Esophagus squamous epithelium (tissue), 5 donors: ENCODE measurements around the gene LRRC8E. TPM values are rescaled to one million over a fixed set of nuclear protein-coding genes. Genes with fewer than 3 reads are reported as not detected.

Experiments
- DNase-seq: peaks from one replicate; lab custom pipeline; 2025; lab: John Stamatoyannopoulos, UW
- H3K27ac ChIP-seq, 4 donors: fragments of 200-600 bp; sonication (generic); one replicate each; pipeline ENCODE4 v1.5.1; 2016 to 2019; ENCODE audit warnings: mild to moderate bottlenecking in 1 of 4
- H3K27me3 ChIP-seq, 4 donors: fragments of 200-600 bp; sonication (generic); 1 replicate in 3 of 4; 2 replicates in 1 of 4; pipeline versions ENCODE4 v1.5.1 to v1.6.0; 2017 to 2021; ENCODE audit warnings: antibody characterized with exemption in 1 of 4
- H3K36me3 ChIP-seq, 3 donors: fragments of 200-600 bp; sonication (generic); one replicate each; pipeline ENCODE4 v1.5.1; 2016 to 2019
- H3K4me1 ChIP-seq, 3 donors: fragments of 200-600 bp; sonication (generic); one replicate each; pipeline ENCODE4 v1.5.1; 2017 to 2019
- H3K4me3 ChIP-seq, 4 donors: fragments of 200-600 bp; sonication (generic); 1 replicate in 3 of 4; 2 replicates in 1 of 4; pipeline ENCODE4 v1.5.1; 2016 to 2019; ENCODE audit warnings: mild to moderate bottlenecking in 2 of 4, moderate library complexity in 1 of 4
- H3K9me3 ChIP-seq, 3 donors: fragments of 200-600 bp; sonication (generic); one replicate each; pipeline ENCODE4 v1.5.1; 2016 to 2019
- CTCF ChIP-seq, 6 experiments: fragments of 450-650 bp in 4 of 6; fragments of 200-600 bp in 2 of 6; sonication (generic) in 2 of 6; IDR thresholded peaks; one replicate each; pipeline ENCODE4 v1.5.1; 2016 to 2019; ENCODE audit warnings: antibody characterized with exemption in 6 of 6, mild to moderate bottlenecking in 4 of 6, moderate library complexity in 4 of 6
- POLR2A ChIP-seq, 4 donors: fragments of 450-650 bp; IDR thresholded peaks; one replicate each; pipeline ENCODE4 v1.6.1; 2017; ENCODE audit warnings: antibody characterized with exemption in 4 of 4, mild to moderate bottlenecking in 4 of 4, moderate library complexity in 3 of 4
- whole genome bisulfite sequencing, 2 donors: methylation state at CpG; one replicate each; pipeline ENCODE4 v1.1.5; 2018; 5-methylcytosine and 5-hydroxymethylcytosine counted together
- intact Hi-C: fragments of 100-400 bp; cut with DNase I; formaldehyde crosslinking; loops from one replicate; pipeline ENCODE4 v1.15.0; 2022
- total RNA-seq, 4 donors: library from RNA; depleted of rRNA; stranded (reverse); fragments of >200 nt; gene quantifications; one replicate each; pipeline ENCODE4 v1.1.0, GENCODE V29; 2016
- donor health status: DM: yes; HTN: yes; CAD: no.

The LRRC8E gene
- total RNA-seq, 4 donors from 2014 or later = 7.6 to 17.0 (median 9.5) TPM

- Histone ChIP-seq H3K27ac (no peak overlapping the region), H3K9me3 (no peaks in the 10 kb centered on the region), H3K36me3 (no peaks in the 10 kb centered on the region), H3K4me1 (peaks cover 0 to 2% (median 0%) of the 10 kb centered on the region in 3 donors), H3K27me3 (peaks cover 0 to 29% (median 2%) of the 10 kb centered on the region in 4 donors), H3K4me3 (no peak overlapping the region)
- intact Hi-C loops = no loop called here
- WGBS, 2 donors = 81 to 88% methylated on average over 18 of the region's 19 CpGs
- DNase-seq = no peak
- no peak for TF ChIP-seq POLR2A (IDR thresholded peaks at IDR 0.05)
- no peak for TF ChIP-seq CTCF (IDR thresholded peaks at IDR 0.05)
Observed at GRCh38 chr19:7879836-7880235, 8.5 kb upstream of the LRRC8E start.

GRCh38 chr19:7881910-7882309, 6.4 kb upstream of the LRRC8E start:
- H3K4me1 ChIP-seq = no peaks in the 10 kb centered on the region
- no peak overlapping the region for H3K4me3 ChIP-seq
- no peak for DNase-seq
- H3K27ac ChIP-seq = no peak overlapping the region
- no peaks in the 10 kb centered on the region for H3K9me3 ChIP-seq
- WGBS, 2 donors = 86 to 88% methylated on average over 3 of the region's 3 CpGs
- H3K36me3 ChIP-seq = no peaks in the 10 kb centered on the region
- TF ChIP-seq POLR2A (IDR thresholded peaks at IDR 0.05) = no peak
- TF ChIP-seq CTCF (IDR thresholded peaks at IDR 0.05) = no peak
- intact Hi-C loops = no loop called here
- peaks cover 0 to 16% (median 0%) of the 10 kb centered on the region in 4 donors for H3K27me3 ChIP-seq

- H3K4me1 ChIP-seq = peaks cover 2 to 3% (median 2%) of the 10 kb centered on the region in 3 donors
- no peak for DNase-seq
- intact Hi-C loops = no loop called here
- WGBS, 2 donors = 57 to 76% methylated on average over 3 to 4 of the region's 4 CpGs
- H3K27ac ChIP-seq = no peak overlapping the region
- H3K27me3 ChIP-seq = peaks cover 0 to 22% (median 0%) of the 10 kb centered on the region in 4 donors
- no peaks in the 10 kb centered on the region for H3K9me3 ChIP-seq
- TF ChIP-seq POLR2A (IDR thresholded peaks at IDR 0.05) (no peak), CTCF (IDR thresholded peaks at IDR 0.05) (no peak)
- H3K4me3 ChIP-seq = no peak overlapping the region
- no peaks in the 10 kb centered on the region for H3K36me3 ChIP-seq
Observed at GRCh38 chr19:7883105-7883504, 5.2 kb upstream of the LRRC8E start.

- no peak overlapping the region for H3K27ac ChIP-seq
- peaks cover 0 to 31% (median 0%) of the 10 kb centered on the region in 4 donors for H3K27me3 ChIP-seq
- H3K36me3 ChIP-seq = no peaks in the 10 kb centered on the region
- 63 to 66% methylated on average over 2 of the region's 2 CpGs for WGBS, 2 donors
- no peaks in the 10 kb centered on the region for H3K9me3 ChIP-seq
- TF ChIP-seq POLR2A (IDR thresholded peaks at IDR 0.05) = no peak
- no peak for TF ChIP-seq CTCF (IDR thresholded peaks at IDR 0.05)
- intact Hi-C loops = no loop called here
- H3K4me3 ChIP-seq = no peak overlapping the region
- peaks cover 7 to 12% (median 11%) of the 10 kb centered on the region in 3 donors for H3K4me1 ChIP-seq
- no peak for DNase-seq
Observed at GRCh38 chr19:7883796-7884570, 4.3 kb upstream of the LRRC8E start.

- intact Hi-C loops = no loop called here
- WGBS, 2 donors = 73 to 90% methylated on average over 7 to 8 of the region's 8 CpGs
- DNase-seq = no peak
- Histone ChIP-seq H3K36me3 (no peaks in the 10 kb centered on the region), H3K4me1 (peaks cover 7 to 15% (median 11%) of the 10 kb centered on the region in 3 donors), H3K9me3 (no peaks in the 10 kb centered on the region), H3K4me3 (no peak overlapping the region), H3K27ac (no peak overlapping the region), H3K27me3 (peaks cover 0 to 41% (median 0%) of the 10 kb centered on the region in 4 donors)
- TF ChIP-seq POLR2A (IDR thresholded peaks at IDR 0.05) (no peak), CTCF (IDR thresholded peaks at IDR 0.05) (no peak)
Observed at GRCh38 chr19:7885818-7886217, 2.5 kb upstream of the LRRC8E start.
